Renal pelvis (tissue), 12 donors: ENCODE results near the gene HEPH. TPM values are rescaled to one million over a fixed set of nuclear protein-coding genes. Genes with fewer than 3 reads are reported as not detected.
"Not testable (repeated sequence)": the region's sequence is repeated elsewhere in the genome, so short reads cannot be mapped to it uniquely, and the experiment has no call there.

Experiments
- DNase-seq: peaks from one replicate; pipeline ENCODE4 v3.0.0-alpha.2; 2013
- long read RNA-seq, 16 experiments: transcript quantifications; one replicate each; lab custom pipeline, GENCODE V29; 2026
- polyA plus RNA-seq, 3 donors: library from polyadenylated mRNA; unstranded; fragments of 120-200 nt; gene quantifications; one replicate each; pipeline ENCODE4 v1.2.1, GENCODE V29; 2013; ENCODE audit not compliant: insufficient read length in 3 of 3

The HEPH gene
- polyA plus RNA-seq, result 10 to 100 TPM; 39.6 to 51.6 (median 45.9) TPM
- long read RNA-seq, donor 1, partial matches to known transcripts, result 0 of 7 reads
- long read RNA-seq, donor 1, other reads (novel, unspliced or antisense), result 5 of 7 reads
- long read RNA-seq, donor 2, partial matches to known transcripts, result 21 of 23 reads
- long read RNA-seq, donor 2, other reads (novel, unspliced or antisense), result 0 of 23 reads
- long read RNA-seq, donor 3, partial matches to known transcripts, result 32 of 35 reads
- long read RNA-seq, donor 3, other reads (novel, unspliced or antisense), result 0 of 35 reads
- long read RNA-seq, donor 4, partial matches to known transcripts, result 0 of 1 reads
- long read RNA-seq, donor 4, other reads (novel, unspliced or antisense), result 0 of 1 reads
- long read RNA-seq, donor 5, partial matches to known transcripts, result 0 of 2 reads
- long read RNA-seq, donor 5, other reads (novel, unspliced or antisense), result 0 of 2 reads
- long read RNA-seq, donor 6, partial matches to known transcripts, result 5 of 6 reads
- long read RNA-seq, donor 6, other reads (novel, unspliced or antisense), result 0 of 6 reads
- long read RNA-seq, donor 7, partial matches to known transcripts, result 0 of 1 reads
- long read RNA-seq, donor 7, other reads (novel, unspliced or antisense), result 0 of 1 reads
- long read RNA-seq, donor 8, partial matches to known transcripts, result 21 of 24 reads
- long read RNA-seq, donor 8, other reads (novel, unspliced or antisense), result 0 of 24 reads
- long read RNA-seq, donor 9, full-length matches to known transcripts, result 3 of 37 reads
- long read RNA-seq, donor 9, partial matches to known transcripts, result 29 of 37 reads
- long read RNA-seq, donor 9, other reads (novel, unspliced or antisense), result 5 of 37 reads
- long read RNA-seq, donor 10, partial matches to known transcripts, result 0 of 1 reads
- long read RNA-seq, donor 10, other reads (novel, unspliced or antisense), result 0 of 1 reads
- long read RNA-seq, donor 11, partial matches to known transcripts, result 0 of 2 reads
- long read RNA-seq, donor 11, other reads (novel, unspliced or antisense), result 0 of 2 reads
- long read RNA-seq, donor 12, partial matches to known transcripts, result 6 of 14 reads
- long read RNA-seq, donor 12, other reads (novel, unspliced or antisense), result 7 of 14 reads
- long read RNA-seq, donor 13, result 0 reads
- long read RNA-seq, donor 14, full-length matches to known transcripts, result 13 of 18 reads
- long read RNA-seq, donor 14, partial matches to known transcripts, result 0 of 18 reads
- long read RNA-seq, donor 14, other reads (novel, unspliced or antisense), result 5 of 18 reads
- long read RNA-seq, donor 15, full-length matches to known transcripts, result 8 of 31 reads
- long read RNA-seq, donor 15, partial matches to known transcripts, result 23 of 31 reads
- long read RNA-seq, donor 15, other reads (novel, unspliced or antisense), result 0 of 31 reads
- long read RNA-seq, donor 16, partial matches to known transcripts, result 0 of 2 reads
- long read RNA-seq, donor 16, other reads (novel, unspliced or antisense), result 0 of 2 reads

GRCh38 chrX:66163849-66164411, at the start of gene HEPH:
HEPH (plus strand) TSS chrX:66164247; CDS start chrX:66170571, 6,324 bp downstream.
- DNase-seq, result peak; percentile 28

GRCh38 chrX:66118722-66119121, 45.3 kb upstream of the HEPH start:
- DNase-seq, result not testable (repeated sequence)

GRCh38 chrX:66121354-66121753, 42.7 kb upstream of the HEPH start:
- DNase-seq, result not testable (repeated sequence)

- DNase-seq, result no peak
These were observed 37.4 kb upstream of the HEPH start for GRCh38 chrX:66126662-66127061.

GRCh38 chrX:66130469-66130868, 33.6 kb upstream of the HEPH start:
- no peak for DNase-seq

GRCh38 chrX:66135284-66135683, 28.8 kb upstream of the HEPH start:
- DNase-seq, result not testable (repeated sequence)

- DNase-seq, result no peak
These were observed 21.7 kb upstream of the HEPH start for GRCh38 chrX:66142351-66142750.

- DNase-seq, result no peak
These were observed 19.8 kb upstream of the HEPH start for GRCh38 chrX:66144258-66144657.

GRCh38 chrX:66149519-66149918, 14.5 kb upstream of the HEPH start:
- no peak for DNase-seq

- no peak for DNase-seq
These were observed 13.9 kb upstream of the HEPH start for GRCh38 chrX:66150163-66150562.

GRCh38 chrX:66162331-66162822, 1.7 kb upstream of the HEPH start:
- DNase-seq, result no peak

- DNase-seq, result no peak
These were observed 600 bp upstream of the HEPH start for GRCh38 chrX:66163447-66163846.

GRCh38 chrX:66164470-66164869, 423 bp downstream of the HEPH start:
- no peak for DNase-seq

- DNase-seq, result no peak
These were observed 884 bp downstream of the HEPH start for GRCh38 chrX:66164931-66165330.

GRCh38 chrX:66166671-66167070, 2.6 kb downstream of the HEPH start:
- no peak for DNase-seq

- no peak for DNase-seq
These were observed 3.4 kb downstream of the HEPH start for GRCh38 chrX:66167431-66167830.

GRCh38 chrX:66176134-66176533, 12.1 kb downstream of the HEPH start:
- DNase-seq, result no peak

GRCh38 chrX:66191563-66191962, 27.5 kb downstream of the HEPH start:
- no peak for DNase-seq

- DNase-seq, result no peak
These were observed 29.8 kb downstream of the HEPH start for GRCh38 chrX:66193821-66194220.

GRCh38 chrX:66200050-66200664, 36.1 kb downstream of the HEPH start:
- no peak for DNase-seq
